GM18907 (cell line): Measurements from ENCODE around the gene GCN1.
A peak's percentile ranks its signal among the peaks of the same experiment; 100 is the strongest.

Experiments
- ATAC-seq: cut with Tn5 transposase; IDR thresholded peaks from one replicate; pipeline ENCODE4 v1.9.1; 2021; ENCODE audit warnings: mild to moderate bottlenecking, moderate library complexity; ENCODE audit not compliant: unreplicated experiment

GCN1 gene

DNA sequence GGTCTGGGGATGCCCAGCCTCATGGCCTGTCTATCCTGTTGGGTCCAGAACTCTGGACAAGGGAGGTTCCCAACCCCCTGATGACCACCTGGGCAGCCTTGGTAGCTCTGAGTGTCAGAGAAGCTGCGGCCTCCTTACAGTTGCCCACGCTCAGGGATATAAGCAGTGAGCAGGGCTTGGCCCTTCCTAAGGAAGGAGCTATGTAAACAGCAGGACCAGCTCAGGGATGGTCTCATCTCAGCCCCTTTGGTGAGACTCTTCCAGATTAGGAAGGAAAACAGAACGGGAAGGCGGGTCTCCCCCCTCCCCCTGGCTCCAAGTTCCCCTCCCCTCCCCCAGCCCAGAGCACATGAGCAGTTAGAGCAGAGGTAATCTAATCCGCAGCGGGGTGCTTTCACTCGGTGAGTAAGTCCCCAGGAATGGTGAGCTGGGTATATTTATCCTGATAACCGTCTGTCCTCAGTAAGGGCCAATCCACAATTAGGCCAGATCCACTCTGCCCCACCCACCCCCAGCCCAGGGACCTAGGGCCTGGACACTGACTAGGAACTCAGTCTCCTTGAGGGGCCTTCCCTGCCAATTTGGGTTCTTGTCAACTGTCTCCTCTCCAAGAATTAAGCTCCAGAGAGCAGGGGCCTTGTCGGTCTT lies 35.9 kb upstream of the GCN1 start:
- ATAC-seq: no peak

DNA sequence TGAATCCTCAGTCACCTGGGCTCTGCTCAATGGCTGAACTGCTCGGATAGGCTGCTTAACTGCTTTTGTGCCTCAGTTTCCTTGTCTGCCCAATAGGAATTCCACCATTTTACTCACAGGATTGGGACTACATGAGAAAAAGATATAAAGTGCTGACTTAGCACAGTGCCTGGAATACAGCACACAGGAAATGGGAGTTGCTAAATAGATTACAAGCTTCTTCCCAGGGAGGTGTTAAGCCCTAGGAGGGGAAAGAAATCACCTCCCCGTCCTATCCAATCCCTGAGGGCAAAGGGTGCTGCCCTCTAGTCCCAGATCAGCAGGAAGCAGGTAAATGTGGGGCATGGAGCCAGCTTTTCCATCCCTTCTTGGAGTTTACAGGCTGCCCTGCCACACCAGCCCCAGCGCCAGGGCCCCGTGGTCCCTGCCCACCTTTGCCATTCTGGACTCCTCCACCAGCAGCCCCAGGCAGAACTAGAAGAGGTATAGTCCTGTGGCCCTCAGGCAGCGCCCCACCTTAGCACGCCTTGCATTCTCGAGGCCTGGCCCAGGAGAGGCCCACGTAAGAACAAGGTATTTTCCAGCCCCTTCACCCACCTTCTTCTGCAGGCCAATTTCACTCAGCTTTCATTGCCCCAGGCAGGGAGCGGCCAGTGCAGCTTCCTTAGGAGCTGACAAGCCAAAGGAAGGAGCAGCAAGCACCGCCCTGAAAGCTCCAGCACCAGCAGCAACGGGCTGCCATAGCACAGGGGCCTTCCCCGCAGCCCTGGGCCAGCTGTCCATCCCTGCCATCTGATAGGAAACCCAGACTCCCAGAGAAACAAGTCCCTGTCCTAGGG lies 35.2 kb upstream of the GCN1 start:
- ATAC-seq: no peak

DNA sequence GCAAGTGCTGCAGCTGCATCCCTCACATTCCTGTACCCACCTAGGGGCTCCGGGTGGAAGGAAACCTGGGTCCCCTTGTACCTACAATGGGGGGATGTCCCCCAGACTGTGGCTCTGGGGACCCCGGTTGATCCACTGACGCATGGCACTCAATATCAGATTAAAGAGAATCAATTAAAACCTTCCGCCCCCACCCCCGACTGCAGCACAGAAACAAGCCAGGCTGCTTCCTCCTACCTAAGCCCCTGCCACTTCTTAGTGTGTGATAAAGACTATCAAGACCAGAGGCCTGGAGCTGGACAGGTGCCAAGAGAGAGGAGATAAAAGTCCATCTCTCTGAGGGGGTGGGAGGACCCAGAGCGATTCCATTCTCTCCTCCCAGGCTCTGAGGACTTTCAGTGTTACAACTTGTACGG lies 34.6 kb upstream of the GCN1 start:
- no peak for ATAC-seq

DNA sequence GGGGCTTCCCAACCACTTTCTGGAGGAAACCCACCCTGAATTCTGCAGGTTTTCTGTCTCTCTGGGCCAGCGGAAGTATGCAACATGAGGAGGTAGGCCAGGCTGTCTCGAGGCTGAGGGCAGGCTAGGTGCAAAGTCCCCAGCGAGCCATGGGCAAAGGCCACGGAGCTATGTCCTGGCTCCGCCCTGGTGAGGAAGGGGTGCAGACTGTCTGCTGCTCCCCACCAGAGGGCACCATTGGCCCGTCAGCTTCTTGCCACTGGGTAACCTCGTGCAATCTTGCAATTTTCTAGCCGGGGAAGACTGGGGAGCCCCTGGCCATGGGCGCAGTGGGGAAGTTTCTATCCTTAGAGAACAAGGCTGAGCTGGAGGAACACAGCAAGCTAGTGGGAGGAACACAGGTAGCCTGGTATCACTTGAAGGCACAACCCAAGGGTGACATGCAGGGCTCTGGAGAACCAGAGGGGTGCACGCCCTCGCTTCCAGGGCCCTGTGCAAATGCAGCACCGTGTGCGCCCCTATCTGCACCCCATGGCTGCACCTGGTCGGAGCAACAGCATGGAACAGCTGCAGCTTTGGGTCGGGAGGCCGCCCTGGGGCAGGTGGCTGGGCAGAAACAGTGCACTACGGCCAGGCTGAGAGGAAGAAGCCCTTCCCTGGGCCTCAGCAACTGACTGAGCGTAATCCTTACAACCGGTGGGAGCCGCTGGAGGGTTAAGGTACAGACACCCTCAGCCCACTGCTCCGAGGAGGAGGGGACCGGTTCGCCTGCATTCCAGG lies 34.0 kb upstream of the GCN1 start:
- peak; percentile 75 for ATAC-seq

DNA sequence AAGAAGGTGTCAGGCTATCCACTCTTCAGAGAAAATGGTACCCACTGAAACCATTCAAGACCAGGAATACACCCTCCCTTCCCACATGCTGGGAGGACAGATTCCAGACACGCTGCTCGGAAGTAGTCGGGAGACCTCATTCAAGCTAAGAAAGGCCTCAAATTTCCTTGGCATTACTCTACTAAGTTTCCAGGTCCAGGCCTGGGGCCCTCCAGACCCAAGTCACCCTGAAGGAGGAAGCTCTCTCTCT lies 33.5 kb upstream of the GCN1 start:
- ATAC-seq: no peak

DNA sequence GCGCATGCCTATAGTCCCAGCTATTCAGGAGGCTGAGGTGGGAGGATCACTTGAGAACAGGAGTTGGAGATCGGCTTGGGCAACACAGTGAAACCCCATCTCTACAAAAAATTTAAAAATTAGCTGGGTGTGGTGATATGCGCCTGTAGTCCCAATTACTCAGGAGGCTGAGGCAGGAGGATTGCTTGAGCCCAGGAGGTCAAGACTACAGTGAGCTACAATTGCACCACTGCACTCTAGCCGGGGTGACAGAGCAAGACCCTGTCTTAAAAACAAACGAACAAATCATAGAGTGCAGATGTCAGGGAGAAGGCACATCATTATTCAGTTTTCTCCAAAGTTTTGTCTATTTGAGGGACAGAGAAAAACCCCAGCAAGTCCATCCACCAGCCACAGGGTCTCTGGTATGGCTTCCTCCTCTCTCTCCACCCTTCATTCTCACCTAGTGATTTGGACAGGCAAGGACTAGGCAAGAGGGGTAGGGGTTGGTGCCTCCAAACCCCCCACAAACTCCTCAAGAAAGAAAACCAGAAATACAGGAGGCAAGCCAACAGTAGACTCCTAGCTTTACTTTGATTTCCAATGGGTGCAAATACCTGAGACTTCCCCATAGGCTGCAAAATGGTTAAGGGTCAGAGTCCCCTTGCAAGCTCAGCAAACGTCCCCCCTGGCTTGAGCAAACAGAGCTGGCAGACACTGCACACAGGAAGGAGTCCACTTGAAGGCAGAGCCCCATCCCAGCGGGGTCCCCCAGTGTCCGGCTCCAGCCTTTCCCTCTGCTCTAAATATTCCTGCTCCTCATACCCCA lies 32.9 kb upstream of the GCN1 start:
- ATAC-seq: no peak

DNA sequence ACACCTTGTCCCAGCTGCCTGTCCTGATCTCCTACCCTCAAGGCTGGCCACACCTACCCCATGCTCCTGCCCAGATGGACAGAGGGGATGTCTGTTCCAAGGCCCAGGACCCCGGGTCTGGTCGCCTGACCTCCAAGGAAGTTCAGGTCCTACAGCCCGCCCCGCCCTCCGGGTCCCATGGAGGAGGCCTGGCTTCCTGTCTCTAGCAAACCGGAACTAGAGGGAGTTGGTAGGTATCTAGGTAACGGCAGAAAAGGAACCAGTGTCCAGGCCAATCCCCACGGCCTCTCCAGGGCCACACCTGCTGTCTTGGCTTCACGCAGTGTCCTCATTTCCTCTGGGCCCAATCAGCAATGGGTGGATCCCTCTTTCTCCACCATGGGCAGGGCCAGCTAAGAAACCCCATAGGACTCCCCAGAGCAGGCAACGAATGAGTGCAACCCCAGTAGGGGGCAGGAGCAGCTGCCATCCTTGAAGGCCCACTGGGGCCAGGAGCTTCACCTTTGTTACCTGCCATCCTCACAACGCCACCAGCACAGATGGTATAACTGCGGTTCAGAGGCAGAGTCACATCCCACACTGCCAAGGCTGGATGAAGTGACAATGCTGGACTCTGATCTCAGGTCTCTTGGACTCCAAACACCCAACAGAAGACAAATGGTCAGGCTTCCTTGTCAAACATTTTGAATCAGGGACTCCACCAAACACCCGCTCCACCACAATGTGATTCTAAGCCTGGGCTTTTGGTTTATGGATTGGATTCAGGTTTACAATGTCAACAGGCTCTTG lies 31.5 kb upstream of the GCN1 start:
- no peak for ATAC-seq

DNA sequence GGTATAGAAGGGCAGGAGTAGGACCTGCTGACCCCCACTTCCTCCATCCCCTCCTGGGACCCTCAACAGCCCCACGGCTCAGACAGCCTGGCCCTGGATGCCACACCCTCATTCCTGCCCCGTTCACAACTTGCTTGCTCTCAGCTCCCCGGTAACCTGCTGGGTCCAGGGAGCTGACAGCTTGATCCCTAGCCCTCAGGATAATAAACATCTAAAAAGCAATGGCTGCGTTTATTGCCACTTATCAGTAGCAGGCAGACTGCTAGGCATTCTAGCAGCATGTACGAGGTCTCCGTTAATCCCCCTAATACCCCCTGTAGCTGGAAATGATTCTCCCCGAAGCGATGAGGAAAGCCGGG lies 30.7 kb upstream of the GCN1 start:
- ATAC-seq: no peak

DNA sequence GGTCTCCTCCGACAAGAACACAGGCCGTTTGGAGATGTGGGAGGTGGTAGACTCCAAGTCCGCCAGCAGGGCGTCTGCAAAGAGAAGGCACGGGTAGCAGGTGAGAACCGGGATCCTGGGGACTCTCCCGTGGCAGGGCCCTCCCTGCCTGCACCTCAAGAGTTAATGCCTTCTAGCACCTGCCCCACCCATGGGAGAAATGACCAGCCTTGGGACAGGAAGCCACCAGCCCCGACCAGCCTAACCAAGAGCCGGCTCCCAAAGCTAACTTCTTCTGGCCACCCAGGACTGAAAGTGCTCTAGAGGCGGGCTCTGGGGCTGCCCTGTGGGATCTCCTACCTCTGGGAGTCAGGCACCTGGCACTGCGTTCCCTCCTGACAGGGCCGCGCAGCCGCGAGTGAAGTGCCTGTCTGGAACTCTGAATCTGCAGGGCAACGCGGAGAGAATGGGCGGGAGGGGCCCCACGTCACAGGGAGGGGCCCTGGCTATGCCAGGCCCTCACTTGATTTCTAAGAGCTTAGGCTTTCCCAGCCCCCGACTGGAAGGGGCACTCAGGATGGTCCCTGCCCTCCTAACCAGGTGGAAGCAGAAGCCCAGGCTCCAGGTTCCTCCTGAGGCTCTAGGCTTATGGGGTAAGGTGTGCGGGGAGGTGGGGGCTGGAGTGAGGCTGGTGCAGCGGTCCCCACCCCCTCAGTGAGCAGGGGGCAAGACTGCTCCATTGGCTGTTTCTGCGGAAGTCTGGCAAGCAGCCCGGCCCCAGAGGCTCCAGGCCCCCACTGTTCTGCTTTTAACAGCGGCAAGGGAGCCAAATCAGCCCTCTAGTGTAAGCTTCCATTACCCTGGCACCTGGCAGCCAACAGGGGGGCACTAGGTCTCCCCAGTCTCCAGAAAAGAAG lies 30.0 kb upstream of the GCN1 start:
- ATAC-seq: no peak

DNA sequence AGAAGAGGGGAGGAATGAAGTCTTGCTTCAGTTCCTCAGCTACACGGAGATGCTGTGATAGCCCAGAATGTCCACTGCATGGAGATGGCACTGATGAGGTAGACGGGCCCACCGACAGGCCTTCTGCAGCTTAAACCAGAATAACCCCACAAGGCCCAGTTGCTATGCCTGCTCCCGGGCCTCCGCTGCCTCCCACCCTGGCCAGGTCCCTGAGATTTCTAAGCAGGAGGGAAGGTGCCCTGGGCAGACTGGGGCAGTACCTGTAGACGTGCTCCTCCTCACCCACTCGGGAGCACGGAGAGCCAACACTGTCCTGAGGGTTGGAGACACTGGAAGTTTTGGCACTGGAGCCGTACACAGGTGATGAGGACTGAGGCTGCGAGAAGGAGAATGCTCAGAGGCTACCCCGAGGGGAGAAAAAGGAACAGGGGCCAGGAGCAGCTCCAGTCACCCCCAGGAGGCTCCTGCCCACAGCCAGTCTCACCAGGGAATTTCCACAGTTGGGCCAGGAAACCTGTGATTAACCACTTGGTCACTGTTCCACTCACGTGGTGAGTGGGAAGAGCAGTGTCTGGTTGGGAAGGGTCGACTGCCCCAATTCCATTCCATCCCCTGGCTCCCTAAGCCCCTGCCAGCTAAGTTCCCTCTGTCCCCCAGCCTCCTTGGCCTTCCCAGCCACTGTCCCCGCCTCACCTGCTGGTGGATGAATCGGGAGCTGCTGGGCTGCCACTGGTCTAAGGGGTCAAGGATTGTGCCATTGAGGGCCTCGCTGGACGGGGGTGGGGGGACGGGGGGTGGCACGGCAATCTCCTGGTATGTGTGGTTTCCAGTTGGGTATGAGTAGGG lies 29.2 kb upstream of the GCN1 start:
- ATAC-seq: no peak

DNA sequence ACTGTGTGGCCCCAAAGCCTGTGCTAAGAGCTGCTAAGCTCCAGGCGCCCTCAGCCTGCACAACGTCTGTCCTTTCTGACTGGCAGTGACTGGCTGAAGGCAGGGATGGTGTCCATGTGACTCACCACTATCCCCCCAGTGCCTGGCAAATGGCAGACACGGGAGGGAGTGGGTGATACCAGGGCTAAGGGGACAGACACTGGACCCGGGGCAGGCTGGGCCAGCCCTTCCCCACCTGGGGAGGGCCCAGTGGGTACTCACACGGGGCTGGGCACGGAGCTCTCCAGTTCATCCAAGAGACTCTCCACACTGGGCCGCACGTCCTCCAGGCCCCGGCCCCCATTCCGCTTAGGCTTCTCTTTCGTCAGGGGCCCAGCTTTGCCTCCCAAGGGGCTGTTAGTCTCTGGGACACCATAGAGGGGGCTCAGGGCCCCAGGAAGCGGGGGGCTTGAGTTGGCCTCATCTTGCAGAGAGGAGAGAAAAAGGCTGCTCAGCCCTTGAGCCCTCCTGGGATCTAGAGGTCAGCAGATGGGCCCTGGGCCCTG lies 27.8 kb upstream of the GCN1 start:
- no peak for ATAC-seq

DNA sequence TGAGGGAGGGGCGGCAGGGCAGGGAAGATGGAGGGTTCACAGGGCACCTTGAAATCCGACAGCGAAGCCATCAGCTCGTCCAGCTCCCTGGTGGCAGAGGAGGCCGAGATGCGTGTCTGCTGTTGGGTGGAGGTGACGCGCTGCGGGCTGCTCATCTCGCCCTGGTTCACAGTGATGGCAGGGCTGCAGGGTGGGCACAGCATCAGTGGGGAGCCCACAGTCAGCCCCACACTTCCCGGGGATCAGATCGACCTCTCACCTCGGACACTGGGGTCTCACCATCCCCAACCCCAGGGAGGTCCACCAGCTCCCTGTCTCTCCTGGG lies 27.0 kb upstream of the GCN1 start:
- ATAC-seq: no peak

DNA sequence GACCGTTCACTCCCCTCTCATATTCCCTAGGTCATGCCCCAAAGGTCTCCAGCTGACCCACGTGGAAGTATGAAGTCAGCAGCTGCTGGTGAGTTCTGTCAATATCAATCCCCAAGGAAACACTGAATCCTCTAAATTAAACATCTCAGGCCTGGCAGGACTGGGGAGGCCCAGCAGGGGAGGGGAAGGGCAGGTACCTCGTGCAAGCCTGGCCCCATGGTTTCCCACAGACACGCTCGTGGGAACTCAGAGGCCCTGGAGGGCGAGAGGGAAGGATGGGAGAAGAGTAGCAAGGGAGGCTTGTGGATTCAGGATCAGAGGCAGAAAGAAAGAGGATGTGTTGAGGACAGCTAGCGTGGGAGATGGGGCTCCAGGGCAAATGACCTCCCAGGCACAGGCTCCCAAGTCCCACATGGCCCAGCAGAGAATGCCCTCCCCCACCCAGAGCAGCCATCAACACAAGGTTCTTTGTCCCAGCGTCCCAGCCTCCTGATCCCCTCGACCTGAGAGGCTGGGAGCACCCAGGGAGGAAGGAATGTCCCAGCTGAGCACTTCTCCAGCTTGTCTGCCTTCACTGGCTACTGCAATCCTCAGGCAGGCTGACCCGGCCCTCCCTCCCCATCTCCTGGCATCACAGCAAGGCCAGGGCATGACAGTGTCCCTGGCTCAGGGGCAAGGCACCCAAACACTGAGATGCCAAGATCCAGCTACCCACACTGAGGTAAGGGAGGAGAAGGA lies 26.5 kb upstream of the GCN1 start:
- no peak for ATAC-seq

DNA sequence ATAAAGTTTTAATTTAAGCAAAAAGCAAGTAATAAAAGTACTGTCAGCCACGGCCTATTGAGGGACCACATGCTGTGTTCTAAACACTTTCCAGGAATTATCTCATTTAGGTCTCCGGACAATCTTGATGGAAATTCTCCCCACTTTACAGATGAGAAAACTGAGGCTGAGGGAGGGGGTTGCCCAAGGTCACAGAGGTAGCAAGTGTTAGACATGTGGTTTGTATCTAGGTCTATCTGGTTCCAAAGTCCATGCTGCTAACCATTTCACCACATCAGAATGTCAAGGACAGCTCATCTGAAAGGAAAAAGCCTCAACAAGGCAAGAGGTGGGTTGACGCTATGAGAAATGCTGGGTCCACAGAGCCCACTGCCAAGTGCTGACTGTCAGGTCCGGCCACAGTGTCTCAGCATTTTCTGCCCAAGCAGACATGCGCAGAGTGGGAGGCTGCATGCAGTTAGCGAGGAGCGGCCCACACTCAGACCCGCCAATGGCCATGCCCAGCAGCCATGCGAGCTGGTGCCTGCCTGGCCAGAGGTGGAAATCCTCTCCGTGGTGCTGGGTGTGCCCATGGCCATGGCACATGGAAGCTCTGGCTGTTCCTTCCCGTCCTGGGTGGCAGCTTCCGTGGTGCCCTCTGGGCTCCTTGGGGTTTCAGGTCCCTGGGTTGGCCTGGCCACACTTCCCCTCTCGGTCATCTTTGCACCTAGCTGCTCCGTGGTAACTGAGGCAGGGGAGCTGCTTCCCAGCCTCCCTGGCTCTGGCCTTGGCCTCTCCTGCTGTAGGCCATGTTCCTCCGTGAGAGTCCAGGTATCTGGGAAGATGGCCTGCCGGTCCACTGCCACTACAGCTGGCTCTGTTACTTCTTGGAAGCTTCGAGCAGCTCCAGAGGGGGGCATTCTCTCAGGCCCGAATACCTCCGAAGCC lies 24.4 kb upstream of the GCN1 start:
- ATAC-seq: no peak

DNA sequence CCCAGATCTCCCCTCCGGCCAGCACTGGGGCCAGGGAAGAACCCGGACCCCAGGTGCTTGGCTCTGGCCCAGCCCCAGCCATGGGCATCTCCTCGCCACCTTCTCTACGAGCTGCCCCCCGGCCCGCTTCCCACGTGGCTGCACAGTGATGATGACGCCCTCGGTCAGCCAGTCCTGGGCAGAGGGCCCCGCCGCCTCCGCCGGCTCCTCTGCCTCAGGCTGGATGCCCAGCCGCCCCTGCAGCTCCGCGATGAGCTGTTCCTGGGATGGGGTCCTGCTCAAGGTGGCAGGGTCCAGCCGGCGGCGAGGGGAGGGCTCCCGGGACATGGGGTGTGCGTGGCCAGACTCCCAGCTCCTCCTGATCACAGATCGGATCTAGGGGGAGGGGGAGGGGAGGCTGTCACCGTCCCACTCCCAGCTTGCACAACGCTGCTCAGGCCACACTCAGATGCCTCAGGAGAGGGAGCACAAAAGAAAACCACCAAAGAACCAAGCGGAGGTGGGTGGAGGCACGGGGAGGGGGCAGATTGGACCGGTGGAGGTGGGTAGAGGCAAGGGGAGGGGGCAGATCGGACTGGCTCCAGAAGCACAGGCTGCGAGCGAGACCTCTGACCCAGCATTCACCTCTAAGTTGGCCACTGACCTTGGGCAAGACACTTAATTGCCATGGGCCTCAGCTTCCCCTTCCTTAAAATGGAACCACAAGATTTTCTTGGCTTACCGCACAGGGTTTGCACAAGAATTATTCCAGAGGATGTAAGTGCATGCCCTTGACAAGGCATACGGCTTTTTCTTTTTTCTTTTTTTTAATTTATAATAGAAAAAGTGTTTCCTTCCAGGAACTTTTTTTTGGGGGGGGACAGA lies 22.5 kb upstream of the GCN1 start:
- no peak for ATAC-seq
